AG04449 (cell line): ENCODE measurements around the gene IL13.

Experiments
- CTCF ChIA-PET: fragments of 350-600 bp; formaldehyde crosslinking; extraction: SDS; loops from one replicate; lab custom pipeline; 2021; ENCODE audit warnings: antibody characterized with exemption; lab: Yijun Ruan, JAX
- POLR2A ChIA-PET: fragments of 400-600, 350-600 bp; formaldehyde crosslinking; extraction: SDS; loops from one replicate; lab custom pipeline; 2020; ENCODE audit warnings: antibody characterized with exemption, inconsistent platforms; lab: Yijun Ruan, JAX
- DNase-seq: peaks from one replicate; pipeline ENCODE4 v3.0.0-alpha.2; 2010; ENCODE audit warnings: low read depth, low spot score
- H3K4me3 ChIP-seq: 2 replicates; pipeline ENCODE4 v1.5.1; 2011; ENCODE audit warnings: low read depth, mild to moderate bottlenecking, control low read depth, low read length
- CTCF ChIP-seq: IDR thresholded peaks from one replicate; pipeline ENCODE4 v1.5.1; 2011; ENCODE audit warnings: mild to moderate bottlenecking, moderate library complexity, low read length, control low read depth, inconsistent platforms; ENCODE audit not compliant: insufficient read depth; ENCODE audit errors: missing control alignments

IL13 gene

GRCh38 chr5:132664696-132665209 is 6.8 kb downstream of the IL13 start:
- CTCF ChIA-PET, result interaction anchor here (0.6 kb wide), 1 partner anchor 247 kb away, joined by 3 read pairs; no protein-coding TSS in a partner anchor
- no peak overlapping the region for H3K4me3 ChIP-seq
- POLR2A ChIA-PET, result no interaction called here
- DNase-seq, result no peak
- no peak for TF ChIP-seq CTCF

- no peak overlapping the region for H3K4me3 ChIP-seq
- no peak for DNase-seq
- ChIA-PET POLR2A (no interaction called here), CTCF (no interaction called here)
- no peak for TF ChIP-seq CTCF
Observed at GRCh38 chr5:132665574-132666080, 7.7 kb downstream of the IL13 start.

- no peak for DNase-seq
- ChIA-PET POLR2A (no interaction called here), CTCF (interaction anchor here (1.0 kb wide), 1 partner anchor 154 kb away, joined by 3 read pairs; no protein-coding TSS in a partner anchor)
- TF ChIP-seq CTCF, result no peak
- no peak overlapping the region for H3K4me3 ChIP-seq
Observed at GRCh38 chr5:132666310-132667123, 8.5 kb downstream of the IL13 start.

- no peak for TF ChIP-seq CTCF
- DNase-seq, result no peak
- ChIA-PET CTCF (interaction anchor here (1.0 kb wide), 1 partner anchor 153 kb away, joined by 3 read pairs; no protein-coding TSS in a partner anchor), POLR2A (no interaction called here)
- no peak overlapping the region for H3K4me3 ChIP-seq
Observed at GRCh38 chr5:132667309-132667708, 9.3 kb downstream of the IL13 start.

GRCh38 chr5:132667761-132668705 is 10.1 kb downstream of the IL13 start:
- TF ChIP-seq CTCF, result no peak
- no peak overlapping the region for H3K4me3 ChIP-seq
- CTCF ChIA-PET, result interaction anchor here (1.0 kb wide), 1 partner anchor 153 kb away, joined by 3 read pairs; no protein-coding TSS in a partner anchor
- POLR2A ChIA-PET, result no interaction called here
- DNase-seq, result no peak
